Upper lobe of right lung (tissue), 1 donor: ENCODE measurements around the gene GAS2L2. TPM values are rescaled to one million over a fixed set of nuclear protein-coding genes. Genes with fewer than 3 reads are reported as not detected.
"Not testable (repeated sequence)": the region's sequence is repeated elsewhere in the genome, so short reads cannot be mapped to it uniquely, and the experiment has no call there.

Source experiments
- ATAC-seq: fragments of 200-7000 bp; cut with Tn5 transposase; one replicate; pipeline ENCODE4 v1.9.1; 2020; ENCODE audit warnings: mild to moderate bottlenecking, moderate library complexity
- DNase-seq: peaks from one replicate; pipeline ENCODE4 v3.0.0-alpha.2; 2020
- H3K27ac ChIP-seq: fragments of 200-600 bp; one replicate; pipeline ENCODE4 v1.8.0; 2022
- H3K27me3 ChIP-seq: fragments of 200-600 bp; one replicate; pipeline ENCODE4 v1.8.0; 2022; ENCODE audit warnings: mild to moderate bottlenecking
- H3K36me3 ChIP-seq: fragments of 200-600 bp; one replicate; pipeline ENCODE4 v1.8.0; 2022
- H3K4me1 ChIP-seq: fragments of 200-600 bp; one replicate; pipeline ENCODE4 v1.8.0; 2022
- H3K4me3 ChIP-seq: fragments of 200-600 bp; one replicate; pipeline ENCODE4 v1.8.0; 2022; ENCODE audit warnings: mild to moderate bottlenecking
- H3K9me3 ChIP-seq: fragments of 200-600 bp; one replicate; pipeline ENCODE4 v1.8.0; 2022
- intact Hi-C: fragments of 100-400 bp; cut with DNase I; formaldehyde crosslinking; loops from one replicate; pipeline ENCODE4 v1.11.0; 2022
- total RNA-seq: library from RNA; stranded (reverse); fragmentation: NEBNext Ultra II Directional; extraction: Animal tissue kit (Norgen Biotek cat#: 25700); gene quantifications from one replicate; pipeline ENCODE4 v1.2.1, GENCODE V29; 2021
- TF ChIP-seq, protein P1 (sequence below): fragments of 200-600 bp; IDR thresholded peaks from one replicate; pipeline ENCODE4 v1.8.0; 2022; ENCODE audit warnings: antibody characterized with exemption
- donor health status: DM: no; HTN: yes; CAD: no; lungs with severe emphysema.

GAS2L2 gene
- total RNA-seq, 1 donor from 2014 or later = not detected

DNA sequence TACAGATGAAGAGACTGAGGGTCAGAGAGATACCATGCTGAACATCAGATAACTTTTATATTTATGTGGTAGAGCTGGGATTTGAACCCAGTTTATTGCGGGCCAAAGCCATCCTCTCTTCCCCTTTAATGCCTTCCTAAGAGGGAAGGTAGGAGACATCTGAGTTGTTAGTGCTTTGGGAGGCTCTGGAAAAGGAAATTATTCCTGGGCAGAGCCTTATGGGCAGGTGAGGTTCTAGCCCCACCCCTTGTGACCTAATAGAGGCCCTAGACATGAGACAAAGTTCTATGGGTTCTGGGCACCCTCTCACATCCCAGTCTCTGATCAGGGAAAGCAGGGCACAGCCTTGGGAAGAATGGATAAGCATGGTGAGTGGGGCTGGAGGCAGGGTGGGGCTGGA, 7.5 kb upstream of the GAS2L2 start, which contains the start of gene C17orf50:
C17orf50 (plus strand) TSS at position 301 of the 400 bp plus-strand sequence; CDS start at position 356, 55 bp downstream.
- Histone ChIP-seq H3K4me1 (peaks cover 5% of the 10 kb centered on the region), H3K36me3 (no peaks in the 10 kb centered on the region), H3K27me3 (no peaks in the 10 kb centered on the region), H3K4me3 (no peak within 1 kb of the TSS), H3K27ac (no peak within 1 kb of the TSS), H3K9me3 (no peaks in the 10 kb centered on the region)
- intact Hi-C loops = no loop called here
- ATAC-seq (no peak), DNase-seq (no peak)
- TF ChIP-seq, protein P1, sequence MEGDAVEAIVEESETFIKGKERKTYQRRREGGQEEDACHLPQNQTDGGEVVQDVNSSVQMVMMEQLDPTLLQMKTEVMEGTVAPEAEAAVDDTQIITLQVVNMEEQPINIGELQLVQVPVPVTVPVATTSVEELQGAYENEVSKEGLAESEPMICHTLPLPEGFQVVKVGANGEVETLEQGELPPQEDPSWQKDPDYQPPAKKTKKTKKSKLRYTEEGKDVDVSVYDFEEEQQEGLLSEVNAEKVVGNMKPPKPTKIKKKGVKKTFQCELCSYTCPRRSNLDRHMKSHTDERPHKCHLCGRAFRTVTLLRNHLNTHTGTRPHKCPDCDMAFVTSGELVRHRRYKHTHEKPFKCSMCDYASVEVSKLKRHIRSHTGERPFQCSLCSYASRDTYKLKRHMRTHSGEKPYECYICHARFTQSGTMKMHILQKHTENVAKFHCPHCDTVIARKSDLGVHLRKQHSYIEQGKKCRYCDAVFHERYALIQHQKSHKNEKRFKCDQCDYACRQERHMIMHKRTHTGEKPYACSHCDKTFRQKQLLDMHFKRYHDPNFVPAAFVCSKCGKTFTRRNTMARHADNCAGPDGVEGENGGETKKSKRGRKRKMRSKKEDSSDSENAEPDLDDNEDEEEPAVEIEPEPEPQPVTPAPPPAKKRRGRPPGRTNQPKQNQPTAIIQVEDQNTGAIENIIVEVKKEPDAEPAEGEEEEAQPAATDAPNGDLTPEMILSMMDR = no peak

DNA sequence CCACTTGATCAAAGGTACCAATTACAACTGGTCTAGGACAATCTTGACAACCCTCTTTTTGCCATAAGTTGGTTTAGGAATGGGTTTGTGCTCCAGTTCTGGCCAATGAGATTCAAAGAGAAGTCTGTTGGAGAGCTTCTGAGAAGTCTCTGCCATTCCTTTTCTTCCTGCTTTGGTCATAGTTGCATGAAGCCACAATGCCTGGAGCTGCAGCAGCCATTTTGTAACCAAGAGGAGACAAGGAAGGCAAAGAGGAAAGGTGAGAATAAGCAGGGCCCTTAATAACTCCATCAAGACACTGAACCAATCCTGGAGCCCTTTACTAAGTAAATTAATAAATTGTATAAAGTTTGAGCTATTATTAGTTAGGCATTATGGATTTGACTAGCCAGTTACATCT, 4.2 kb upstream of the GAS2L2 start:
- Histone ChIP-seq H3K4me1 (peaks cover 4% of the 10 kb centered on the region), H3K27ac (no peak overlapping the region), H3K27me3 (no peaks in the 10 kb centered on the region), H3K4me3 (no peak overlapping the region), H3K9me3 (no peaks in the 10 kb centered on the region), H3K36me3 (no peaks in the 10 kb centered on the region)
- intact Hi-C loops = no loop called here
- ATAC-seq (no peak), DNase-seq (no peak)
- TF ChIP-seq, protein P1 = no peak

DNA sequence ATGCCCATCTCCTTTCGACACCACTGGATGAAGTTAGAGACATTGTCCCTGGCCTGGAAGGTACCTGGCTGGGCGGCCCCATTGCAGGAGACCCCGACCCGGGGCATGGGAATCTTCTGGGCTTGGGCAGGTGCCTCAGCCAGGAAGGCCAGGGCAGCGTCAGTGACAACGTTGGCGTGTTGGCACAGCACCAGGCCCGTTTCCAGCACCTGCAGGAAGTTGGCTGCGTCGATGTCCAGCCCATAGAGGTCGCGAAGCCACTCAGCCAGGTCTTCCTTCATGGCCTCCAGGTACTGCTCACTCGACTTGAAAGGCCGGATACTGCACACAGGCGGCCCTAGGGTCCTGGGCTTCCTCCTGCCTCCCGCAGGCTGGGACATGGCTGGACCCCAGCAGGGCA, 568 bp downstream of the GAS2L2 start:
- intact Hi-C loops = no loop called here
- H3K9me3 ChIP-seq = no peaks in the 10 kb centered on the region
- no peak for DNase-seq
- no peak overlapping the region for H3K4me3 ChIP-seq
- TF ChIP-seq, protein P1 = no peak
- peaks cover 35% of the 10 kb centered on the region for H3K27me3 ChIP-seq
- no peak overlapping the region for H3K27ac ChIP-seq
- peaks cover 9% of the 10 kb centered on the region for H3K4me1 ChIP-seq
- H3K36me3 ChIP-seq = no peaks in the 10 kb centered on the region
- ATAC-seq = peak; percentile 6

DNA sequence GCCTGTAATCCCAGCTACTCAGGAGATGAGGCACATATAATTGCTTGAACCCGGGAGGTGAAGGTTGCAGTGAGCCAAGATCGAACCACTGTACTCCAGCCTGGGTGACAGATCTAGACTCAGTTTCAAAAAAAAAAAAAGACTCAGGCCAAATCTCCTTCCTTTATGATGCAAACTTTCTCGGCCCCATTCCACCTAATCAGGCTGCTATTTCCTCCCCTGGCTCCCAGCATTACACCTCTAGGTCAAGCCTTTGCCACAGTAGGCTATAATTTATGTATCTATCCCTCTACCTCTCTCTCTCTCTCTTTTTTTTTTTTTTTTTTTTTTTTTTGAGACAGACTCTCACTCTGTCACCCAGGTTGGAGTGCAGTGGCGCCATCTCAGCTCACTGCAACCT, 1.5 kb downstream of the GAS2L2 start:
- H3K36me3 ChIP-seq, H3K27ac ChIP-seq, H3K9me3 ChIP-seq, intact Hi-C loops, DNase-seq, ATAC-seq, H3K4me1 ChIP-seq, H3K4me3 ChIP-seq: not testable (repeated sequence)
- H3K27me3 ChIP-seq = peaks cover 35% of the 10 kb centered on the region

DNA sequence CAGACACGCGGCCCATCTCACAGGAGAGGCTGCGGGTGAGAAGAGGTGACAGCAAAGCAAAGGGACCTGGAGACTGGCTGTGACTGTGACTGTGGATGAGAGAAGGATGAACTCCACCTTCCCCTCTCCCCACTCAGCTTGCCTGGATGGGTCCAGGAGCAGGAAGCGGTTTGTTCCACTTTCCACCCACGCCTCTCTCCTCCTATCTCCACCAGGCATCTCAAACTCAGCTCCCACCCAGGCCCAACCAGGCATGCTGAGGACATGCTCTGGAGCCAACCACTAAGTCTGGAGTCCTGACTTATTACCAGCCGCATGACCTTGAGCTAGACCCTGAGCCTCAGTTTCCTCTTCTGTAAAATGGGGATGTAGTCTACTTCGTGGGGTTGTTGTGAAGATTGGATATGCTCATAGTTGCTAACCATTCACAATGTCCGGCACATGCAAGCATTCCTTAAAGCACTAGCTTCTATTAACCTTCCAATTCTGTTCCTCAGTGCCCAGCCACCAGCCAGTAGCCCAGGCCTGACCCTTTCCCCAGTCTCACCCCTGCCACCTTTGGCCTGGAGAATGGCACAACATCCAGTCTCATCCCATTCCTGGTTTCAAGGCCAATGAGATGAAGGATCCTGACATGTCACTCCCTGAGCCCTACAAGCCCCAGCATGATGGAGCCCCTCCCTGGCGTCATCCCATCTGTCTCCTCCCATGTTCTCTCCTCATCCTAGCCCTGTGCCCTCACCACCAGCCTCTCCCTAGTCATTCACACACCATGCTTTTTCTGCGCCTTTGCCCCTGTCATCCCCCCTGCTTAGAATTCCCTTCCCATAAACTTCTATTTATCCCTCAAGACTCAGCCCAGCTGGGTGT, 2.3 kb downstream of the GAS2L2 start:
- Histone ChIP-seq H3K4me3 (no peak overlapping the region), H3K36me3 (no peaks in the 10 kb centered on the region), H3K27me3 (peaks cover 35% of the 10 kb centered on the region), H3K27ac (no peak overlapping the region), H3K4me1 (peaks cover 9% of the 10 kb centered on the region), H3K9me3 (no peaks in the 10 kb centered on the region)
- intact Hi-C loops = no loop called here
- DNase-seq (no peak), ATAC-seq (no peak)
- TF ChIP-seq, protein P1 = no peak

DNA sequence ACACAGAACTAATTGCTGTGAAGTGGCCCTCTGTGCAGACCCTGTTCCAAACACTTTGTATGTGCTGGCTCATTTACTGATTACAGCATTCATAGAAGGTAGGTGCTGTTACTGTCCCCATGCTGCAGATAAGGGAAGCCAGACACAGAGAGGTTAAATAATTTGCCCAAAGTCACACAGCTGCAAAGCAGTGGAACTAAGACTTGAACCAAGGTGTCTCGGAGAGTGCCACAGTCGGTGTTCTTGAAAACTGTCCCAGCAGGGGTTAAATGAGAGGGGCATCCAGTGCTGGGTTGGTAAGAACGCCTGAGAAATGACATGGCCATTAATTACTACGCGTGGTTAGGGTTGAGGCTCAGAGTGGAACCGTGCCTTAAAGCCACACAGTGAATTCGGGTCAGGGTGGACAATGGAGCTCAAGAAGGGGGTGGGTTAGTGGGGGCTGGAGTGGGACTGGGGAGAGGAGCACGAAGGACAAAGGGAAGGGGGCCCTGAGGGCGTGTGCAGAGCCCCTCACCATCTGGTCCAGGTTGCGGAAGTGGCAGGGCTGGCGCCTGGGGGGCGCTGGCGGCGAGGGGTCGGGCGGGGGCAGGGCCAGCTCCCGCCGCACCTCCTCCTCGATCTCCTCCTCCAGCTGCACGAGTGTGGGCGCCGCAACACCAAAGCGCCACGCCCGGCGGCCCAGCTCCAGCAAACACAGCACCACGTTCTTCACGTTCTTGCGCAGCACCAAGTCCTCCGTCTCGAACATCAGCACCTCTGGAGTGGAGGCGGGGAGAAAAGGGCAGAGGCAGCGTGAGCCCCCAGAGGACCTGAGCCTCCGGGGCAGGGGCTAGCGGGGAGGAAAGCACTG, 3.3 kb downstream of the GAS2L2 start:
- H3K36me3 ChIP-seq = no peaks in the 10 kb centered on the region
- intact Hi-C loops = loop anchor here (5.0 to 10.0 kb wide), 2 partner anchors 135 to 577 kb away; no protein-coding TSS in a partner anchor
- H3K27me3 ChIP-seq = peaks cover 35% of the 10 kb centered on the region
- H3K27ac ChIP-seq = no peak overlapping the region
- peaks cover 9% of the 10 kb centered on the region for H3K4me1 ChIP-seq
- DNase-seq = no peak
- peak; percentile 20 for ATAC-seq
- TF ChIP-seq, protein P1 = no peak
- no peak overlapping the region for H3K4me3 ChIP-seq
- no peaks in the 10 kb centered on the region for H3K9me3 ChIP-seq
